HG03460 (cell line): ENCODE measurements around the gene FIGN.

Source experiments
- ATAC-seq: cut with Tn5 transposase; IDR thresholded peaks from one replicate; pipeline ENCODE4 v1.9.1; 2021; ENCODE audit not compliant: unreplicated experiment

Gene FIGN

DNA sequence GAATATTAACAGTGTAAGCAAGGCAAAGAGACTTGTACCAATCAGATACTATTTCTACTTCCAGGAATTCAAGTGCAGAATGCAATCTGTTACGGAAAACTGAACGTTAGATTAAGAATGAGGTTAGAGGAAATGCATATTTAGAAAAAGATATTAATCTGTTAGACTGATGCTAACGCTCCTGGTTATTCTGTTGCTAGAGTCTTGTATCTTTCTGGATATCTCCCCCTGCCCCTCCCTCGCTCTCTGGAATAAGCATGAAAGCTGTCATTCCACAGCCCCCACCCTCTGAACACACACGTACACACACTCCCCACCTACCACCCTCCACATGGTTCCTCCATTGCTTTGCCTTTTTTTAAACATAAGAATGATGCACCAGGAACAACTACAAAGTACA, 24.1 kb downstream of the FIGN start:
- no peak for ATAC-seq

DNA sequence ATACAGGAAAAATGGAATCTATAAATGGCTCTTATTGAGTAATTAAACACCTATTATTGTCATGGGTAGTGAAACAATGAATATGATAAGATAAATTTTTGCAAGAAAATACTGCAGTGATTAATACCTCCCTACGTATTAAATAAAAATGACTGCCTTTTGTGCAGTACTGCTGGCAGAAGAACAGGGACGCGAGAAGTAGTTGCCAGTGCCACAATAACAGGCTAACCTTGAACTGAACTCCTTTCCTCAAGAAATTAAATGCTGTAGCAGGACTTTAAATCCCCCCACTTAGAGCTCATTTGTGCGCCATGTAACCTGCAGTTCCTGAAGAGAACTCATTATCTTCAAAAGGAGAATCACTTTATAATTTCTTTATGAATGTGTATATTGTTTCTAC, 24.6 kb downstream of the FIGN start:
- ATAC-seq: no peak

DNA sequence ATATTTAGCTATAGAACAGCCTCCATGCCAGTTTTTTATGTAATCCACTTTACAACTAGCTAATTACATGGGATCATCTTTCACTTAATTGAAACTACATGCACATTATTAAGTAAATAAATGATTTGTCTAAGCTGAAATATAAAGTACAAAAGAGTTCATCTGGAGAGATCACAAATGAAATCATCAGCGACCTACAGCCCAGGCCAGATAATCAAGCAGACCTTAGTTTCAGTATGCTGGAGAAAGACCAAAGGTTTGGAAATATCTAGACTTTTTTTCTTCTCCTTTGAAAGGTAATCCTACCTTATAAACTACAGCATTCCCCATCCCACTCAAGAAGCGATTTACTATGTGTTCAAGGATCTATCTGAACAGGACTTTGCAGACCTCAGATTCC, 26.5 kb downstream of the FIGN start:
- ATAC-seq: no peak

DNA sequence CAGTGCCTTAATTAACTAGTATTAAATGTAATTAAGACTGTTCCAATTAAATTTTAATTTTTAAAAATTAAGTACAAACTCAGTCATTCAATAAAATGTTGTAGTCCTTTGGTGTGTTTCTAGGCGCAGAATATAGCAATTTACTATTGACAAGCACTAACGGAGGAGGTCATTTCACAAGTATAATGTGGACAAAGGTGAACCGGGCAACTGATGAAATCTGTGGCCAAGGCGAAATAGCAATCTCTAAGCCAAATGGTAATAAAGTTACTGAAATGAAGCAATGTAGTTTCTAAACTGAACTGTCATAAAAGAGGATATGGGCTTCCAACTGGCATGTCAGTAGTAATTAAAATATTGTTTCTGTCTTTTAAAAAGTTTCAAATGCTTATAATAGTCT, 27.5 kb downstream of the FIGN start:
- ATAC-seq: no peak

DNA sequence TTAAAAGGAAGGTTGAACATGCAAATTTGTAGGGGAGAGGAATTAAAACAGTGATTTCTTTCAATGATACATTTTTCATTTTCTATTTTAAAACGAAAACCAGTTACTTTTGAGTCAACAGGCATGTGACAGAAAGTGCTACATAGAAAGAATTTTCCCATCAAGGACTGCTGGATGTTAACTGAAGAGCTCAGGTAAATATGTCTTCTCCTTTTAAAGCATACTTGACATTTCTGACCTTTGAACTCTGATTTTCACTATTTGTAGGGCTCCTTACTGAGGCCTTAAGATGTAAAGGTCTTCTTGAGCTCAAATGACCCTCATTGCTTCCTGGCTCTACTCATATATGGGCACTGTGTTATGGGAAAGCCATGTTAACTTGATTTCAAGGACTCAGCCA, 32.4 kb downstream of the FIGN start:
- no peak for ATAC-seq

DNA sequence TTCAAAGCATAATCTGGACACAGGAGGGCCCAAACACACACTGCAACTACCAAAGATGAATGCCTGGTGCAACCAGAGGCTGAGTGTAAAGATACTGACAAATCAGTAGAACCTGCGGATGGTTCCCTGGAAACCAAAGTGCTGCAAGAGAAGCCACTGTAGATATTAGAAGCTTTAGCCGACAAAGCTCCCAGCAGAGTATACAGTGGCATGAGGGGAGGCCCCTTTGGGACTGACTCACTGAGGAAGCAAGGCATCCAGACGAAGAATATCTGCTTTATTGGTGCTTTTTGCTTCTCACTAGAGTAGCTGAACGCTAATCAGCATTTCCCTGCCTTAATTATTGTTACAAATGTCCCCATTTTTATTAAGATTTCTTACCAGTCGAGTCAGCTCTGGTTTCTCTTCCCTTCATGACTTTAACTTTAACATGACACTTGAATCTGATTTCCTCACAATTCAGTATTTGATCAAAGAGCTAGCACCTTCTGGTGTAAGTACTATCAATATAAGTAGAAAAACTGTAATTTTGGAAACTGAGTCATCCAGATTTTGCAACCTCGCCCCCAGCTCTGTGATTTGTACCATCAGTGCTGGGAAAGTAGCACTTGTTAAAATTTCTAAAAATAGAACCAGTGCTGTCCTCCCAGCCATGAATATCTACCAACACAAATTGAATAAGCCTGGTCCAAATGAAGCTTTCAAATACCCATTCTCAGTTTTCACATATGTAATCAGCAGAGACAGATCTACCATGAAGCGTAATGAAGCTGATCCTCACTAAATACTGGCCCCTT, 34.2 kb downstream of the FIGN start:
- no peak for ATAC-seq

DNA sequence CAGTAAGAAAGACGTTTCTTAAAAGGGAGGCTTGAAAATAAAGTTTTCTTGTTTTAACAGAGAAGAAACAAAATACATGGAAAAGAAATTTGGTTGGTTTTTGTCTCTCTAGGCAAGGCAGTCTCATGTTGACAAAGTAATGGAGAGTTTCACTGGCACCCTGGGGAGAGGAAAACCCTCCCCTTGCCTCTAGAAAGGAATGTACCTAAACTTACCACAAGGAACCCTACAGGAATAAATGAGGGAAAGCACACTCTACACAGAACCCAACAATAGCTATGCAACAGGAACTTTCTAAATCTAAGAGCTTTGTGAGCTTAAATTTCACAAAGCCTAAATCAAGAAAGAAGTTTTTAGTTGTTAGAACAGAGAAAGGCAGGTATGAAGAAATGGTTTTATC, 37.0 kb downstream of the FIGN start:
- no peak for ATAC-seq

DNA sequence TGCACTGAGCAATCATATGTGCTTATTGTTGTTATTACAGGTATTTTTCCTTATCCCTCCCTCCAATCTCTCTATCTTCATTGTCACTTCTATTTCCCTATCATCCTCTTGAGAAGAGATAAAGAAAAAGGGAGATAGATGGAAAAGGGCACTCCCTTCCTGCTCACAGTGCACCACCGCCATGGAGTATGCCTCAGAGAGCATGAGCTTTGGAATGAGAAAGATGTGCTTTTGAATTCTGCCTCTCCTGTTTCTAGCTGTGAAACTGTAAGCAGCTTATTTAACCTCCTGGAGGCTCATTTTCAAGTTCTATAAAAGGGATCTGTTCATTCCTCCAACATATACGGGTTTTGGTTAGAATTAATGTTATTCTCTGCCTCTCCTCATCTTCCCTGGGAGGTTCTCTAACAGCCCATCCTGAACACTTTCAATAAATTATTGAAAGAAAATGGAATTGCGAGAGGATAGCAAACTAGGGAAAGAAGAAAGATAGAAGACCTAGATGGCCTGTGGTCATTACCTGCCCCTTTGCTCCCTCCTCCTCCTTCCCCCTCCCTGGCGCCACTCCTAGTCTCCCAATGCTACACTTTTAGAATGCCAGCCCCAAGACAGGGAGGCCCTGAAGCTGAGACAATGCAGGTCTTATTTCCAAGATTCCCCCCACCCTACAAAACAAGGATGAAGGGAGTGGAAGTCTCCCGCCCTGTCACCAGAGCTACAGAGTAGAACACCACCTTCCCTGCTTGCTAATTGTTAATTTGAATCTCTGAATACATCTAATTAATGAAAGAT, 37.8 kb downstream of the FIGN start:
- ATAC-seq: no peak

DNA sequence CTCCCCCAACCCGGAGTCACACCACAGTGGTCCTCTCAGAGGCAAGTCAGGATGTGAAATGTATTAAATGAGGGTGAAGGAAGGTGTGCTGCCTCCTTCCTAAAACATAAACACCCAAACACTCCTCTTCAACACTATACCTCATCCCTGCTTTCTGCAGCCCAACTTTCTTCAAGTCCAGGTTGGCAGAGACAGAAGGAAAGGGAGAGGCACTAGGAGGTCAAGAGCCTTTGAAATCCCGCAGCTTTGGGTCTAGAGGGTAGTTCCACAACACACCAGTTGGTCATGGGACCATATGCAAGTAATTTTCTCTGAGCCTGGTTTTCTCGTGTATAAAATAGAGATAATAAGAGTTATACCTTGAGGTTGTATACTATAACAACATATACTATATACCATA, 38.4 kb downstream of the FIGN start:
- no peak for ATAC-seq

DNA sequence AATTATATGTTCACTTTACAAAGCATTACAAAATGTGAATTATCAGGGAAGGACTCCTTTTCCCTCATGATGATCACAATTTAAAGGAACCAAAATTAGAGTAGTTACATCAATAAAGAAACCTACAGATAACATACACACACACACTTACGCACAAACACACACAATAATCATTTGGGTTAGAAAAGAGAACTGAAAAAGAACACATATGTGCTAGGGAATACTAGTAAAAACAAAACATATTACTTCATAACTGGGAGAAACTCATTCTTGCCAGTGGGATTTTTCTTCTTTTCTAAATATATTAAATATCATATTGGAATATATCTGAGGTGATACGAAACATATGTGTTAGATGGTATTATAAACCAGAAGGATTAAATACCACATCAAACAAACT, 42.3 kb downstream of the FIGN start:
- ATAC-seq: no peak

DNA sequence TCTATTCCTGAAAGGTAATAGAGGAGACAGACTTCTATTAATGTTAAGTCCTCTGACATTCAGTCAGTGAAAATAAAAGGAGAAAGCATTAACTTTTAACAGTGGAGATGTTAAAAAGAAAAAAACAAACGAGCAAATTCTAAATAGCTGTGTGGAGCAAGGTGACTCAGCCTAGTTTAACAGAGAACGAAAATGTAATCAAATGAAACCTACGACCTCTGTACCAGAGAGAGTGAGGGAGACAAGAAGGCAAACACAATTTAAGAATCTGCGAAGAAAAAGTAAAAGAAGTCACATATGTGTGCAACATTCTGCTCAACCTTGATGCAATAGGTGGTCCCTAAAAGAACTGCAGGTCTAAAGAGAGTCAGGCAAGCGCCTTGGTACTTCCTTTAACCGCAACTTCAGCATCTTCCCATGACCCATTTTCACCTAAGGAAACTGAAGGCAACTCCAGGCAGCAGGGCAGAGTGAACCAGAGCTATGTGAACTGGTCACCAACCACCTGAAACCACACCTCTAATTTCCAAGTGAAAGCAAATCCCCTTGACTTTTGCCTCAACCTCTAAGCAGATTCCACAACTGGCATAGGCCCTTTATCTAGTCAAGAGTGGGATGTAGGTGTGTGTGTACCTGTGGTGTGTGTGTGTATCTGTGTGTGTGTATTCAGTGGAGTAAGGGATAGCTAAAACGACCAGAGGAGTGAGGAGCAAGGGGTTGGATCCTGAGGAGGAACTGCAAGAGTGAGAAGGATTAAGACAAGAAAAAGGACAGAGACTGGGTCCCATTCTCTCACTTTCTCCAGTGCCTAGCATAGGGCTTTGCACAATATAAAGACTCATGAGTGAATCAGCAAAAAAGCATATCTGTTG, 43.0 kb downstream of the FIGN start:
- no peak for ATAC-seq

DNA sequence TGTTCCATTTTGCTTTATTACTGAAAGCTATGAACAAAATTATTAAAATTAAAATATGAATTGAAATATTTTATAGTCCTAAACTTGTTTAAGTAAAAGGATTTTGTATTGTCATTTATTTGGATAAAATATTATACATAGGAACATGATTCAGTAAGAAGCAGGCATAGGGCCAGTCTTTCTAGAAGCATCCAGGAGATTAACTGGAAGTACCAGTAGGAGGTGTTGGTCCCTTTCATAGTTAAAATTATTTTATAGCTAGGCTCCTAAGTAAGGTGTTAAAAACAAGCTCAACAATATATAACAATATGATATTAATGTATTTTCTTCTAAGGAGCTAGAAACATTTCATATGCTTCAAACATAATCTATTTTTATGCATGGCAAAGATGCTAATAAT, 43.7 kb downstream of the FIGN start:
- no peak for ATAC-seq

DNA sequence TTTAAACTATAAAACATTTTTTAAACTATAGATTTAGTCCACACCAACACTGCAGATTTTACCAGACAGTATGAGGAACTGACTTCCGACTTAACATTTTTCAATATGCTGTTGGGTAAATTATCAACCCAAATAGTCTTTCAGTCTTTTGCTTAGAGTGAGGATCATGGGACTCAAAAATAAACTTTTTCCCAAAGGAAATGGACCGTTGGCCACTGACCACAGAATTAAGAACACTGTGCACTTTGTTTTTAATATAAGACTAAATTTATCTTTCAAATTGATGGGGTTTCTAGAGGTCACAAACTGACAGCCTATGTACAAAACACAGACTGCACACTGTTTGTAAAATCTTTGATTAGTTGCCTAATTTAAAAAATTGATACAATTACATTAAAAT, 44.9 kb downstream of the FIGN start:
- ATAC-seq: no peak

DNA sequence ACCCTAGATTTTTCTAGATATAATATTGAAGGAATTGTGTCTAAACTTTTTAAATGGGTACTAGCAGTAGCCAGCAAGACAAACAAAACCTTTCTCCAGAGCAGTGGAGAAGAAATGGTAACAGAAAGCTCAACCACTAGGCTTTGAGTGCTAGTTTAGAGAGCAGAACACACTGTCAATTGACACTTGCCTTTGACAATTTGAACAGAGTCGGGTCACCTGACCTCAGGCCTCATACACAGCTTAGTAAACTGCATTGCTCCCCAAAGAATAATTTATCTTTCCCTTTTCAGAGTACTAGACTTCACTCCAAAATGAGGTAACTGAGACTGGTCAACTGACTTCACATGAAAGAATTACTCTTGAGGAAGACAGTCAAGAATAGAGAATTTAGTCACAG, 48.6 kb downstream of the FIGN start:
- no peak for ATAC-seq

DNA sequence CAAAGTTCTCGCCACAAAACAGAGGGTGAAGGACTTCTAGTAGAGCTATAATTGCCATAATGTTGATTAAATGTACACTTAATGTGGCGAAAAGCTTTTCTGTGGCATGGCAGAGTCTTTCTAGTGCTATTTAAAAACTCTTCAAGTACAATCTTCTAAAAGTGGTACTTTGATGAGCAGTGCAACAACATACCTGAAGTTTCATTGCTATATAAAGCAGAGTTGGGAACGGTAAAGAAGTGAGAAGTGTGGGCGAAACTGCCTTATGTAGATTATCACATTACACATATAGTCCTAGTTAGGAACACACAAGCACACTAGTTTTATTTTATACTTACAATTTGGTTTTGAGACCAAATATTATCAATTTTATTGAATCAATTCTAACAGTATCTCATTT, 49.5 kb downstream of the FIGN start:
- ATAC-seq: no peak

DNA sequence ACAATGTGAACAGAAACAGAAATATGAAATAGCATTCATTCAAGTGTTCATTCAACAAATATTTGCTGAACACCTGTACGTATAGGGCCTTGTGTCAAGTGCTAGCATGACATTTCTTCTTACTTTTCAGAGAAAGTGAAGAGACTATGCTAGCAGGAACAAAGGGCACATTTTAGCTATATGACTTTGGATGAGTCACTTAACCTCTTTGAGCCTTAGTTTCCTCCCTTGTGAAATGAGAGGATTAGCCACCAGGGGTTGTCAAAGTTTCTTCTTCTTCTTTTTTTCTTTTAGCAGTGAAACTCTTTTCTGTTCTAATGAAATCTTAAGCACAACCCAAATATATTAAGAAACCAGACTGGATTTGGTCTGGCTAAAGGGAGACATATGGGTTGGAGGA, 53.1 kb downstream of the FIGN start:
- no peak for ATAC-seq

DNA sequence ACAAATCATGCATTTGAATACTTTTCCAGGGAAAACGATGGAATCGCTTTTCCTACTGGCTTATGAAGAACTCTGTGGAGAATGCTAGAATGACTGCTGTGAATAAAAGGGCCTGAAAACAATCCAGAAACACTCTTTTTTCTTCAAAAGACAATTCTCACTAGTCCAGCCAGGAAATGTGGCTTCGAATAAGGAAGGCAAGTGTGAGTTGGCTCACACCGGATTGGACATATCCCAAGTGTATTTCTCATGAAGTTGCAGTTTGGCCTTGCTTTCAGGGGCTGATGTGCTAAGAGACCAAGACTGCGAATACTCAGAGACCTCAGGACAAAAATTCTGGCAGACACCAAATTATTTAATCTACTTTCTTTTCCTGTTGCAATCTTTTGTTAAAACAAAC, 54.1 kb downstream of the FIGN start:
- no peak for ATAC-seq

DNA sequence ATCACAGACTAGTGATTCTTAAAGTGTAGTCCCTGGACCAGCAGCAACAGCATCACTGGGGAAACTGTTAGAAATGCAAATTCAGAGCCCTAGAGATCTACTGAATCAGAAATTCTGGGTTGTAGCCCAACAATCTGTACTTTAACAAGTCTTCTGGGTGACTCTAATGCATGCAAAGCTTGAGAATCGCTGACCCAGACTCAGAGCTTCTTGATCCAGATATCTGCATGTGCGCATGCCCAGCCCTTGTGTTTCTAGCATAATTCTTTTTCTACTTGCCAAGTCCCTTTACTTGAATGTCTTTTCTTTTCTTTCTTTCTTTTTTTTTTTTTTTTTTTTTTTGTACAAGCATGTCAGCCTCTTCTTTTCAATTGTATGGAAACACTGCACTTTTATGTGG, 60.4 kb downstream of the FIGN start:
- no peak for ATAC-seq

DNA sequence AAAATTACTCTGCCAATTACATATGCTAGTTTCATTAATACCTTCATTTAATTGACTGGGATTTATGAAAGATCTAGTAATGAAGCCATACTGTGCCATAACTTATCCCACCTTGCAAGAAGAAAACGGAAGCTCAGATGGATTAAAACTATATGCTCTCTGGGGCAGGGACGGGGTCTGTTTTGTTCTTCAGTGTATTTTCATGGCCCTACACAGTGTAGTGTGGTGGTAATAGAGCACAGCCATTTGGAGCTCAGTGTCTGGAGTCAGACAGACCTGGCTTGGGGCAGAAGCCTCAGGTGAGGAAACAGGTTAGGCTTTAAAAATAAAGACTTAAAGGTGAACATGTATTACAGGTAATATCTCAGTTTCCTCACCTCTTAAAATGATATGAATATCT, 62.3 kb downstream of the FIGN start:
- ATAC-seq: no peak

DNA sequence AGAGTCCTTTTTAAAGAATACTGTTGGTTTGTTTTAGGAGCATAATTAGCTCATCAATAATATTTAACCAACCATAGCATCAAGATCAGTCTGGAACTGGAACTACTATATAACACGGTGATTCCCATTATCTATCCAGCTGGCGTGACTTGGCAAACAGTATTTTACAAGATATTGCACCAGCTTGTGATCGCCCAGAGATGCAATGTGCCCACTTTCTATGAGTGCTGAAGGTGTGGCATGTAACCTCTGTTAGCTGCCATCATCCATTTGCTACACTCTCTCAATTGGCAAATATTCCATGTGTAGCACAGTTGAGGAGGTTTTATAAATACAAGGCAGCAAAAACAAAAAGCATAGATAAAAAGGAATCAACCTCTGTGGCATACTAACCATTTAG, 64.9 kb downstream of the FIGN start:
- no peak for ATAC-seq

DNA sequence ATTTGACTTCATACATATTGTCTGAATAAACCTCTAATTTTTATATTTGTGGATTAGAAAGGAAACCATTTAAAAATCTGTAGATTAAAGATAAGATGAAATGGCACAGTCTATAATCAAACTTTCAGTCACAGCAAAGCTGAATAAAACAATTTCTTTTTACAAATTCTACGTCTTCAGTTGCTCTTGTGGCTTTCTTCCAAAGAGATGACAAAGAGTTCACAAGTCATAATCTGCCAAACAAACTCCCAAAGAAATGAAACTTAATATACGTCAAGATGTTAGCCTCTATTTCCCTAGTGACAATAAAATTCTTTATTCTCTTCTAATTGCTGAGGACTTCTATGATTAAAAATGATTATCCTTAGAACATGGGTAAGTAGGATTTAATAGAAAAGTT, 66.3 kb downstream of the FIGN start:
- no peak for ATAC-seq
